ENCODE results near the gene URAD.

Gene URAD

DNA sequence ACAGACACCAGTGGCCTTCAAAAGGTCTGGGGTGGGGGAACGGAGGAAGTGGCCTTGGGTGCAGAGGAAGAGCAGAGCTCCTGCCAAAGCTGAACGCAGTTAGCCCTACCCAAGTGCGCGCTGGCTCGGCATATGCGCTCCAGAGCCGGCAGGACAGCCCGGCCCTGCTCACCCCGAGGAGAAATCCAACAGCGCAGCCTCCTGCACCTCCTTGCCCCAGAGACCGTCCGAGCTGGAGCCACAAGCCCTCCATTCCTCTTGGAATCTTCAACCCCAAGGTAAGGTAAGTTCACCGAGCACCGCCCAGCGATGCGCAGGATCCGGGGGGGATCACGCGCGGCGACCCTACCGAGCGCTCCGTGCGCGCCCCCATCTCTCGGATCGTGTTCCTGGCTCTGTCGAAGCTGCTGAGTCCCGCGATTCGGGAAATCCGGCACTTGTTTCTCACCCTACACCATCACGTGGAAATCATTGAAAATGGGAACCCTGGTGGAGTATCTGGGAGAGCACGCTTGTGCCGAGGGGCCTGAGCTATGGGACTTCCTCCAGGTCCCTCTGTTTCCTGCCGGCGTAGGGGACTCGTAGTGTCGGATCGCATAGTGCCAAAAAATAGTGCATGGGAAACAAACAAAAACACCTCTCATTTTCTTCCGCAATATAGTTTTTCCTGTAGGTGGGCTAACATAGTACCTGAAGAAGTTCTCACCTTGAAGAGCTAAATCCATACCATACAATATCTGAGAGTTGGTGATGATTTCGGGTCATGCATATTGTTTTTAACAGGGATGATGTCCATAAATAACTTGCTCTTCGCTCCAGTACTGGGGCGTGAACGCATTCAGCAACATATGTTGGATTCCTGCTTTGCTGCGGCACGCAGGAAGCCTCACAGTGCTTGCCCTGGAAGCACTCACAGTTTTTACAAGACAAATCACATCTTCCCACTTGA lies 59.4 kb downstream of the URAD start:
- no peak for DNase-seq (ENCODE audit: low read depth)
- TF ChIP-seq, protein P1, sequence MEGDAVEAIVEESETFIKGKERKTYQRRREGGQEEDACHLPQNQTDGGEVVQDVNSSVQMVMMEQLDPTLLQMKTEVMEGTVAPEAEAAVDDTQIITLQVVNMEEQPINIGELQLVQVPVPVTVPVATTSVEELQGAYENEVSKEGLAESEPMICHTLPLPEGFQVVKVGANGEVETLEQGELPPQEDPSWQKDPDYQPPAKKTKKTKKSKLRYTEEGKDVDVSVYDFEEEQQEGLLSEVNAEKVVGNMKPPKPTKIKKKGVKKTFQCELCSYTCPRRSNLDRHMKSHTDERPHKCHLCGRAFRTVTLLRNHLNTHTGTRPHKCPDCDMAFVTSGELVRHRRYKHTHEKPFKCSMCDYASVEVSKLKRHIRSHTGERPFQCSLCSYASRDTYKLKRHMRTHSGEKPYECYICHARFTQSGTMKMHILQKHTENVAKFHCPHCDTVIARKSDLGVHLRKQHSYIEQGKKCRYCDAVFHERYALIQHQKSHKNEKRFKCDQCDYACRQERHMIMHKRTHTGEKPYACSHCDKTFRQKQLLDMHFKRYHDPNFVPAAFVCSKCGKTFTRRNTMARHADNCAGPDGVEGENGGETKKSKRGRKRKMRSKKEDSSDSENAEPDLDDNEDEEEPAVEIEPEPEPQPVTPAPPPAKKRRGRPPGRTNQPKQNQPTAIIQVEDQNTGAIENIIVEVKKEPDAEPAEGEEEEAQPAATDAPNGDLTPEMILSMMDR (conservative IDR thresholded peaks at IDR 0.05; ENCODE audit: low read length): no peak
- H3K4me3 ChIP-seq (ENCODE audit: low read length): no peak overlapping the region

DNA sequence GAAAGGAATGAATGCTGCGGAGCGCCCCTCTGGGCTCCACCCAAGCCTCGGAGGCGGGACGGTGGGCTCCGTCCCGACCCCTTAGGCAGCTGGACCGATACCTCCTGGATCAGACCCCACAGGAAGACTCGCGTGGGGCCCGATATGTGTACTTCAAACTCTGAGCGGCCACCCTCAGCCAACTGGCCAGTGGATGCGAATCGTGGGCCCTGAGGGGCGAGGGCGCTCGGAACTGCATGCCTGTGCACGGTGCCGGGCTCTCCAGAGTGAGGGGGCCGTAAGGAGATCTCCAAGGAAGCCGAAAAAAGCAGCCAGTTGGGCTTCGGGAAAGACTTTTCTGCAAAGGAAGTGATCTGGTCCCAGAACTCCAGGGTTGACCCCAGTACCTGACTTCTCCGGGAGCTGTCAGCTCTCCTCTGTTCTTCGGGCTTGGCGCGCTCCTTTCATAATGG lies 60.1 kb downstream of the URAD start:
- TF ChIP-seq, protein P1 (conservative IDR thresholded peaks at IDR 0.05; ENCODE audit: low read length): no peak
- DNase-seq (ENCODE audit: low read depth): no peak
- no peak overlapping the region for H3K4me3 ChIP-seq (ENCODE audit: low read length)
